Natural killer cell (primary cell): ENCODE data around the gene USP6NL. TPM values are rescaled to one million over a fixed set of nuclear protein-coding genes. Genes with fewer than 3 reads are reported as not detected.

Source experiments
- ATAC-seq, 3 donors: fragments of 150-1000 bp in 2 of 3; fragments of 200-7000 bp in 1 of 3; cut with Tn5 transposase; 1 replicate in 1 of 3; 2 replicates in 2 of 3; pipeline ENCODE4 v1.10.0; 2021; ENCODE audit warnings: mild to moderate bottlenecking in 2 of 3, moderate library complexity in 2 of 3
- DNase-seq, 2 donors: peaks; one replicate each; pipeline versions ENCODE4 v3.0.0 to v3.0.0-alpha.2; 2013 to 2021; ENCODE audit warnings: mixed read lengths in 1 of 2
- H3K27ac ChIP-seq: one replicate; pipeline ENCODE4 v1.5.1; 2013; ENCODE audit warnings: mild to moderate bottlenecking, low read length
- H3K27me3 ChIP-seq: one replicate; pipeline ENCODE4 v1.6.1; 2013; ENCODE audit warnings: low read length; ENCODE audit not compliant: control insufficient read depth, insufficient read depth
- H3K36me3 ChIP-seq: one replicate; pipeline ENCODE4 v1.6.1; 2013; ENCODE audit warnings: low read length; ENCODE audit not compliant: control insufficient read depth, insufficient read depth
- H3K4me1 ChIP-seq: one replicate; pipeline ENCODE4 v1.6.1; 2013; ENCODE audit warnings: low read length; ENCODE audit not compliant: control insufficient read depth, insufficient read depth
- H3K4me3 ChIP-seq: one replicate; pipeline ENCODE4 v1.5.1; 2013; ENCODE audit warnings: low read length
- H3K9me3 ChIP-seq: one replicate; pipeline ENCODE4 v1.6.1; 2013; ENCODE audit warnings: low read length; ENCODE audit not compliant: control insufficient read depth, insufficient read depth
- H3K27ac Mint-ChIP-seq, 2 donors: one replicate each; pipeline ENCODE4 v1.8.0; 2022; ENCODE audit warnings: mild to moderate bottlenecking in 2 of 2, mixed read lengths in 2 of 2, moderate library complexity in 1 of 2
- H3K27me3 Mint-ChIP-seq, 2 donors: one replicate each; pipeline ENCODE4 v1.8.0; 2022; ENCODE audit warnings: low read depth in 2 of 2, mixed read lengths in 2 of 2
- H3K36me3 Mint-ChIP-seq: one replicate; pipeline ENCODE4 v1.8.0; 2022; ENCODE audit warnings: mixed read lengths
- H3K4me1 Mint-ChIP-seq, 2 donors: one replicate each; pipeline ENCODE4 v1.8.0; 2022; ENCODE audit warnings: mixed read lengths in 2 of 2
- H3K4me3 Mint-ChIP-seq: one replicate; pipeline ENCODE4 v1.8.0; 2022; ENCODE audit warnings: mild to moderate bottlenecking, moderate library complexity, mixed read lengths
- H3K9me3 Mint-ChIP-seq, 2 donors: one replicate each; pipeline ENCODE4 v1.8.0; 2022; ENCODE audit warnings: mixed read lengths in 2 of 2
- WGBS: methylation state at CpG from one replicate; pipeline ENCODE4 v1.1.7; 2013; ENCODE audit warnings: missing lambda C conversion rate; ENCODE audit not compliant: insufficient coverage; 5-methylcytosine and 5-hydroxymethylcytosine counted together
- intact Hi-C: fragments of 100-400 bp; cut with micrococcal nuclease; formaldehyde crosslinking; loops from one replicate; pipeline ENCODE4 v1.14.2; 2022
- total RNA-seq, 4 donors: library from RNA; stranded (reverse); fragments of 120-200 nt in 1 of 4; gene quantifications; one replicate each; pipeline versions ENCODE4 v1.2.3 to v1.2.4, GENCODE V29; 2013 to 2022
- TF ChIP-seq, protein P1 (sequence below): fragments of 200-600 bp; IDR thresholded peaks from one replicate; pipeline ENCODE4 v1.8.0; 2022; ENCODE audit warnings: antibody characterized with exemption

The USP6NL gene
- total RNA-seq, 3 donors from 2014 or later (not counting 1 experiment from before 2014, with no cell fraction given) = 2.3 to 3.7 (median 2.5) TPM

DNA sequence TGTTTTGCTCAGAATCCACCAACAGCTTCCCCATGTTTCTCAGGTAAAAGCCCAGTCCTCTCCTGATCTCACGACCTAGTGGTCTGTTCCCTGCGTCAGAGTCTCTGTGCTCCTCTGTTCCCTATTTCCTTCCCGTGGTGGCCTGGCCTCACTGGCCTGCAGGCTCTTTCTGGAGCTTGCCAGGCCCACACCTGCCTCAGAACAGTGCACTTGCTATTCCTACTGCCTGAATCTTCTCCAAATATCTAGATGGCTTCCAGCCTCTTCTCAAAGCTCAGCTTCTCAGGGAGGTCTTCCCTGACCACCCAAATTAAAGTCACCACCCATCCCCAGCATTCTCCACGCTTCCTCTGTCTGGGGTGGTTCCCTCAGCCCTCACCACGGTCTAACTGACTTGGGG is 165.3 kb downstream of the USP6NL start:
- H3K27ac ChIP-seq = no peak overlapping the region
- TF ChIP-seq, protein P1, sequence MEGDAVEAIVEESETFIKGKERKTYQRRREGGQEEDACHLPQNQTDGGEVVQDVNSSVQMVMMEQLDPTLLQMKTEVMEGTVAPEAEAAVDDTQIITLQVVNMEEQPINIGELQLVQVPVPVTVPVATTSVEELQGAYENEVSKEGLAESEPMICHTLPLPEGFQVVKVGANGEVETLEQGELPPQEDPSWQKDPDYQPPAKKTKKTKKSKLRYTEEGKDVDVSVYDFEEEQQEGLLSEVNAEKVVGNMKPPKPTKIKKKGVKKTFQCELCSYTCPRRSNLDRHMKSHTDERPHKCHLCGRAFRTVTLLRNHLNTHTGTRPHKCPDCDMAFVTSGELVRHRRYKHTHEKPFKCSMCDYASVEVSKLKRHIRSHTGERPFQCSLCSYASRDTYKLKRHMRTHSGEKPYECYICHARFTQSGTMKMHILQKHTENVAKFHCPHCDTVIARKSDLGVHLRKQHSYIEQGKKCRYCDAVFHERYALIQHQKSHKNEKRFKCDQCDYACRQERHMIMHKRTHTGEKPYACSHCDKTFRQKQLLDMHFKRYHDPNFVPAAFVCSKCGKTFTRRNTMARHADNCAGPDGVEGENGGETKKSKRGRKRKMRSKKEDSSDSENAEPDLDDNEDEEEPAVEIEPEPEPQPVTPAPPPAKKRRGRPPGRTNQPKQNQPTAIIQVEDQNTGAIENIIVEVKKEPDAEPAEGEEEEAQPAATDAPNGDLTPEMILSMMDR = no peak
- no peaks in the 10 kb centered on the region for H3K36me3 ChIP-seq
- H3K4me3 ChIP-seq = no peak overlapping the region
- Mint-ChIP-seq H3K4me1 (no peaks in the 10 kb centered on the region), H3K27ac (no peak overlapping the region), H3K36me3 (no peaks in the 10 kb centered on the region), H3K27me3 (peaks cover 11 to 12% of the 10 kb centered on the region in 2 donors), H3K4me3 (no peak overlapping the region), H3K9me3 (no peaks in the 10 kb centered on the region)
- 75% methylated on average over 5 of the region's 5 CpGs for WGBS
- H3K4me1 ChIP-seq = no peaks in the 10 kb centered on the region
- intact Hi-C loops = no loop called here
- no peaks in the 10 kb centered on the region for H3K27me3 ChIP-seq
- ATAC-seq (no peak), DNase-seq (no peak)
- H3K9me3 ChIP-seq = no peaks in the 10 kb centered on the region

DNA sequence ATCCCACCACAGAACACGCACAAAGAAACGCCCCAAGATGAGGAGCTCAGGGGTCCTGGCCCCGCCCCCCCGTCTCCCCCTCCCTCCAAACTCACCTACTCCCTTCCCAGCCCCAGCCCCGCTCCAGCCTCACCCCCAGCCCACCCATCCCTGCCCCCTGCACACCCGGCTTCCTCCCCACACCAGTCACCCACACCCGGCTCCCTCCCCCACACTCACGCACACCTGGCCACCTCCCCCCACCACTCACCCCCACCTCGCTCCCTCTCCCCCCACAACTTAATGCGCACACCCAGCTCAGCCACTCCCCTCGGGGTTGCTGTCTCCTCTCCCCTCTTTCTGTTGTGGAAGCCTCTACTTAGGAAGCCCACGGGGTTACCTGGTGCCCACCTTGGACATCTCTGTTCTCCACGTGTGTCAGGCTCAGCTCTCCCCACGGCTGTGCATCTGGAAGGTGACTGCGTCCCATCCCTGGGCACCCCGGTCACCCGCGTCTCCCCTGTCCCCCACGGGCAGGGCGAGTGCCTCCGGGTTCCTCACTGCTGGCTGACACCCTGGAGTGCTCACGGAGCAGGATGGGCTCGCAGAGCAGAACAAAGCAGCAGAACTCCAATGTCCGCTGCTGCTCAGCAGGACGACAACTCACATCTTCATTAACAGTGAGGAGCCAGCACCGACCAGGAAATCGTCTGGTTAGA is 166.8 kb downstream of the USP6NL start:
- WGBS = 90% methylated on average over 26 of the region's 27 CpGs
- Mint-ChIP-seq H3K27me3 (peaks cover 1 to 8% of the 10 kb centered on the region in 2 donors), H3K9me3 (no peaks in the 10 kb centered on the region), H3K27ac (no peak overlapping the region), H3K36me3 (no peaks in the 10 kb centered on the region), H3K4me1 (no peaks in the 10 kb centered on the region), H3K4me3 (no peak overlapping the region)
- intact Hi-C loops = no loop called here
- no peaks in the 10 kb centered on the region for H3K27me3 ChIP-seq
- H3K4me1 ChIP-seq = no peaks in the 10 kb centered on the region
- TF ChIP-seq, protein P1 = no peak
- H3K4me3 ChIP-seq = no peak overlapping the region
- no peak for DNase-seq
- ATAC-seq = no peak
- no peaks in the 10 kb centered on the region for H3K9me3 ChIP-seq
- no peak overlapping the region for H3K27ac ChIP-seq
- no peaks in the 10 kb centered on the region for H3K36me3 ChIP-seq

DNA sequence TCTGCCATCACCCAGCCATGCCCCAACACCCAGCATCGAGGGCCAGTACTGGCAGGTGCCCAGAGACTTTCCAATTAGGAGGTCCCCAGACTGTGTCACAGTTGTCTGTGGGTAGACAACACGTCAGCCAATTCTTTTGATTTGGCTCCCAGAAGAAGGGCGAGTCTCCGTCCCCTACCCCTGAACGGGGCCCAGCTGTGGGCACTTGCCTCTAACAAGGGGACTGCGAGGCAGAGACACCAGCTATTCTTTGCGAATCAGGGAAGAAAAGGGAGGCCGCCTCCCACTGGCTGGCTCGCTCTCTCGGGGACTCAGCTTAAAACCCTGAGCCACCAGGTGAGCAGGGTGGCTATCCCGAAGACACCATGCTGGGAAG is 167.3 kb downstream of the USP6NL start:
- Mint-ChIP-seq H3K4me1 (no peaks in the 10 kb centered on the region), H3K27ac (no peak overlapping the region), H3K4me3 (no peak overlapping the region), H3K27me3 (peaks cover 0 to 10% of the 10 kb centered on the region in 2 donors), H3K9me3 (no peaks in the 10 kb centered on the region), H3K36me3 (no peaks in the 10 kb centered on the region)
- H3K36me3 ChIP-seq = no peaks in the 10 kb centered on the region
- no peak for DNase-seq
- no peaks in the 10 kb centered on the region for H3K4me1 ChIP-seq
- no peak for ATAC-seq
- no peak overlapping the region for H3K4me3 ChIP-seq
- no peaks in the 10 kb centered on the region for H3K27me3 ChIP-seq
- 94% methylated on average over 11 of the region's 11 CpGs for WGBS
- TF ChIP-seq, protein P1 = no peak
- intact Hi-C loops = no loop called here
- no peak overlapping the region for H3K27ac ChIP-seq
- H3K9me3 ChIP-seq = no peaks in the 10 kb centered on the region
